MM.1S (cell line): ENCODE results near the gene PDIA2.

ENCODE experiments used
- CTCF ChIP-seq: fragments of 300-600 bp; sonication (generic); IDR thresholded peaks from 2 replicates; pipeline ENCODE4 v1.5.1; 2016; ENCODE audit warnings: antibody characterized with exemption, low read length, mixed read lengths
- EZH2phosphoT487 ChIP-seq: fragments of 300-600 bp; sonication (generic); IDR thresholded peaks from 2 replicates; pipeline ENCODE4 v1.6.1; 2018; ENCODE audit warnings: antibody characterized with exemption, low read length

- TF ChIP-seq CTCF: no peak
- no peak for TF ChIP-seq EZH2phosphoT487
Observed at GRCh38 chr16:265002-265529, 17.9 kb upstream of the PDIA2 start.
